GM18868 (cell line): ENCODE data around the gene FAM180B.
A peak's percentile ranks its signal among the peaks of the same experiment; 100 is the strongest.
"Not testable (repeated sequence)": the region's sequence is repeated elsewhere in the genome, so short reads cannot be mapped to it uniquely, and the experiment has no call there.

Source experiments
- ATAC-seq: cut with Tn5 transposase; IDR thresholded peaks from one replicate; pipeline ENCODE4 v1.9.1; 2021; ENCODE audit warnings: mild to moderate bottlenecking, moderate library complexity; ENCODE audit not compliant: unreplicated experiment

FAM180B gene, protein sequence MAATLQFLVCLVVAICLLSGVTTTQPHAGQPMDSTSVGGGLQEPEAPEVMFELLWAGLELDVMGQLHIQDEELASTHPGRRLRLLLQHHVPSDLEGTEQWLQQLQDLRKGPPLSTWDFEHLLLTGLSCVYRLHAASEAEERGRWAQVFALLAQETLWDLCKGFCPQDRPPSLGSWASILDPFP

GRCh38 chr11:47586098-47586855 lies at the start of gene FAM180B:
Gene FAM180B, plus strand, starts transcription at chr11:47586678. Its CDS starts 91 bp downstream, at chr11:47586769.
- no peak for ATAC-seq

- ATAC-seq = no peak
Measured at GRCh38 chr11:47536915-47537314, 49.6 kb upstream of the FAM180B start.

GRCh38 chr11:47538741-47539565 lies 47.5 kb upstream of the FAM180B start:
- ATAC-seq = no peak

GRCh38 chr11:47539681-47540039 lies 46.8 kb upstream of the FAM180B start:
- no peak for ATAC-seq

DNA sequence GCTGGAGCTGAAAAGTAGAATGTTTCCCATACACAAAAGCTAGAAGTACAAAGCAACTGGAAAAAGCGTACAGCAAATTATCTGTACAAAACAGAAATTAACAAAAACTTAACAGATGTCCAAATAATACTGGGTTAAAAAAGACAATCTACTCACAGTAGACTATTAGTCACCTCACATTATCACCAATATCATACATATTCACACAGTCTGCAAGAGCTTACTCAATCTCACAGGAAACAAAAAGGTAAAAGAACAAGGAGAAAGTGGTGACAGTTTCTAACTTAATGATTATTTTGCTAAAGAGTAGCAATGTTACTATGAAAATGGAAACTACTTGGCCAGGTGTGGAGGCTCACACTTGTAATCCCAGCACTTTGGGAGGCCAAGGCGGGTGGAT lies 45.4 kb upstream of the FAM180B start:
- no peak for ATAC-seq

DNA sequence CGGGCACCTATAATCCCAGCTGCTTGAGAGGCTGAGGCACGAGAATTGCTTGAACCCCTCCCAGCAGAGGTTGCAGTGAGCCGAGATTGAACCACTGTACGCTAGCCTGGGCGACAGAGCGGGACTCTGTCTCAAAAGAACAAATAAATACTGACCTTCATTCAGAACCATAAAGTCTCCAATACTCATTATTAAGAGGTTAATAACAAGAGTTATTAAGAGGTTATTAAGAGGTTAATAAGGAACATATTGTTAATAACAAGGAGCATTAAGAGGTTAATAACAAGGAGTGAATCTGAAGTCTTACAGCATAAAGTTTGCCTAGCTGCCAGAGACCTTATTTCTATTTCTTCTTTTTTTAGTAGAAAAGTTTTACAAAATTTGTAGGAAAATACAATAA lies 41.2 kb upstream of the FAM180B start:
- ATAC-seq = no peak

DNA sequence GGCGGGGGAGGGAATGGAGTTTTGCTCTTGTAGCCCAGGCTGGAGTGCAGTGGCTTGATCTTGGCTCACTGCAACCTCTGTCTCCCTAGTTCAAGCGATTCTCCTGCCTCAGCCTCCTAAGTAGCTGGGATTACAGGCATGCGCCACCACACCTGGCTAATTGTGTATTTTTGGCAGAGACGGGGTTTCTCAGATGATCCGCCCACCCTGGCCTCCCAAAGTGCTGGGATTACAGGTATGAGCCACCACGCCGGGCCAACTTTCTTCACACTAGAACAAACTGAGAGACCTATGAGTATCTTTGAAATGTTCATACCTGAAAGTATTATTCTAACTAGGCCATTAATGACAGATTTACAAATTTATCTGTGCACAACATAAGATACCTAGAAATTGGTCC lies 40.2 kb upstream of the FAM180B start:
- ATAC-seq = not testable (repeated sequence)

DNA sequence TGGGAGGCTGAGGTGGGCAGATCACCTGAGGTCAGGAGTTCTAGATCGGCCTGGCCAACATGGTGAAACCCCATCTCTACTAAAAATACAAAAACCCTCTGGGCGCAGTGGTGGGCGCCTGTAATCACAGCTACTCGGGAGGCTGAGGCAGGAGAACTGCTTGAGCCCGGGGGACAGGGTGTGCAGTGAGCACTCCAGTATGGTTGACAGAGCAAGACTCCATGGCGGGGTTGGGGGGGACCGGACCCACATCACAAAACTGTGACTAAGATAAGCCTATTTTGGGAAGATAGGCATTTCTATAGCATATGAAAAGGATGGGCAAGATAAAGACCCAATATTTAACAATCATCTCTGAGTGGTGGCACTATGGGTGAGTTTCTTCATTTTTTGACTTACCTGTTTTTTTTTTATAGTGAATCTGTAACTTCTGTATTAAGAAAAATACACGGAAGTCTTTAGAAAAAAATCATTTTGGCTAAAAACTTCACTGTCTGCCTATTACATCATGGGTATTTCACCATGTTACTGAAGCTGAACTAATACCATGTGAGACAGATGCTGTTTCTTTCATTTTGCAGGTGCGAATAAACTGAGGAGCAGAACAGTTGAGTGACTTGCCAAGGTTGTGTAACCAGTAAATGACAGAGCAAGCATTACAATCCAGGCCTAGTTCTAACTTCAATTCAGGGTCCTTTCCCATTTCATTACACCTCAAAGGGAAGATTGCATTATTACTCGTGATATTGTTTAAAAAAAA lies 36.0 kb upstream of the FAM180B start:
- no peak for ATAC-seq

DNA sequence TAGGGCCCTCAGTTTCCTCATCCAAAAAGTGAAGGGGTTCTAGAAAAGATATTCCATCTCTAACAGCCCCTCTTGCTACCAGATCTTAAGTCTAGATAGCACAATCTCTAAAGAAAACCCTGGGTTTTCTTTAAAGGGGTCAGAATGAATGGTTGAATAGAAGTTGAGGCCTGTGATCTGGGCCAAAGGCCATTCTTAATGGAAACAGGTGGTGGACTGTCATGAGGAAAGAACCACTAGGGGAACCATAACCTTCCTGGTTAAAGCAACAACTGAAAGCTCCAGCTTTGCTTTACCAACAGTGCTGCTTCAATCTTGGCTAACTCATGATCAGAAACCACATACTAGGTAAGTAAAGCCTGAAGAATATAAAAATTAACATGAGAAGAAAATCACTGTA lies 35.4 kb upstream of the FAM180B start:
- no peak for ATAC-seq

DNA sequence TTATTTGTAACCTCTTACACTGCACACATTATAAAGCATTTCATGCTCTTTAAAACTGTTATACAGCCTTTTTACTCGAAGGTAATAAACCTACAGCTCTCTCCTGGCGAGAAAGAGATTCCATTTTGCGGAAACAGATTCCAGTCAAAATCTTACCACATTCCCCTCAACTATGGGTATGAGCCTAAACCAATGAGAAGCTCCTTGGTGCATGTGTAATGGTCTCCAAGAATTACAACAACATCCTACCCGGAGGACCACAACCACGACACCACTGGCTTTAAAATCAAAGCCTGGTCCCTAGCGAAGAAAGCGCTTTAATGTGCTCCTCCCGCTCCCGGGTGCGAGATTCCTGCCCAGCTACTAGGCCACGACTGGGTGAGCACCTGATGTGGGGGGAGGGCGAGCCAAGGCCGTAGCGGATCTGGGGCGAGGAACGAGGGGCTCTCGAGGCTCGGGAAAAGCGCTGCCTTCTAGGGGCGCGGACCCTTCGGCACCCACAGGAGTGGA lies 34.4 kb upstream of the FAM180B start:
- ATAC-seq = no peak

DNA sequence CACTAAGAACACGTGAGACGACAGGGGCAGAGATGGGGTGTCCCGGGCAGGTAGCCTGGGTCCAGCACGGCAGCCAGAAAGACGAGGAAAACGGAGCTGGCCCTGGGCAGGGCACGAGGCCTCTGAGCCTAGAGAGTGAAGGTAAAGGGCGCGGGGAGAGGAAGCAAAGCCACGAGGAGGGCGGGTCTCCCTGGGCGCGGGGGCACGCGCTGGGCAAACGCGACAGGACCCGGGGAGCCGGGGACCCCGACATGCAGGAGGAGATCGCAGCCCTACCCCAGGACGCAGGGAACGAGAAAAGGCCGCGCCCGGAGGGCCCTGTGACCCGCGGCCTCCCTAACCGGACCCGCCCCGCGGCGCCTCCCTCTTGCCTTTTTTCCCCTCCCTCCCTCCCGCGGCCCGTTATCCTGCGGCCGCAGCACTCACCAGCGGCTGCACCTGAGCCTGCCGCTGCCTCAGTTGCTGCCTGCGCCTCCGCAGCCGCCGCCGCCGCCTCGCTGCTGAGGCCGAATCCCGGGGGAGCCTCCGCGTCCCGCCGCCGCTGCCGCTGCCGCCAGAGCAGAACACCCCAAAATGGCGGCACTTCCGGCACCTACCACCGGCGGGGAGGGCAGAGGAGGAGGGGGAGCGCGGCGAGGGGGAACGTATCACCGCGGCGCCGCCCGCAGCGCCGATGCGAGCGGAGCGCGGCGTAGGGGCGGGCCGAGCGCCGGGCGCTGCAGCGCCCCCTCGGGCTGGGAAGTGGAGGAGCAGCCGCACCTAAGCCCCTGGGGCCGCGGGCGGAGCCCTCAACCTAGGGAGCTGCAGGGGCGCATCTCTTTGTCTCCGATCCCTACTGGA lies 33.7 kb upstream of the FAM180B start, which contains the start of gene CELF1:
TSS of gene CELF1 (minus strand) at position 567 of the 840 bp plus-strand sequence. CDS start 53,609 bp downstream, outside the sequence.
- ATAC-seq = peak; percentile 92

- ATAC-seq = peak; percentile 31
Measured at GRCh38 chr11:47553406-47553743, 33.1 kb upstream of the FAM180B start.

- not testable (repeated sequence) for ATAC-seq
Measured at GRCh38 chr11:47557004-47557403, 29.5 kb upstream of the FAM180B start.

DNA sequence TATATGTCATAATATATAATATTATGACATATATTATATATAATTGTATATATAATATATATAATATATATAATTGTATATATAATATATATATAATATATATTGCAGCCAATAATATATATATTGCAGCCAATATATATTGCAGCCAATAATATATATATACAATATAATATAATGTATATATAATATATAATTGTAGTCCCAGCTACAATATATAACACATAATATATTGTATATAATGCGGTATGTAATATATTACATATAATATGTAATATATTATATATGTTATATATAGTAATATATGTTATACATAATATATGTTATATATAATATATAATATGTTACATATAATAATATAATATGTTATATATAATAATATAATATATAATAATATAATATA lies 27.8 kb upstream of the FAM180B start:
- ATAC-seq = no peak

GRCh38 chr11:47560426-47560825 lies 26.1 kb upstream of the FAM180B start:
- ATAC-seq = no peak

GRCh38 chr11:47562393-47562792 lies 24.1 kb upstream of the FAM180B start:
- not testable (repeated sequence) for ATAC-seq

DNA sequence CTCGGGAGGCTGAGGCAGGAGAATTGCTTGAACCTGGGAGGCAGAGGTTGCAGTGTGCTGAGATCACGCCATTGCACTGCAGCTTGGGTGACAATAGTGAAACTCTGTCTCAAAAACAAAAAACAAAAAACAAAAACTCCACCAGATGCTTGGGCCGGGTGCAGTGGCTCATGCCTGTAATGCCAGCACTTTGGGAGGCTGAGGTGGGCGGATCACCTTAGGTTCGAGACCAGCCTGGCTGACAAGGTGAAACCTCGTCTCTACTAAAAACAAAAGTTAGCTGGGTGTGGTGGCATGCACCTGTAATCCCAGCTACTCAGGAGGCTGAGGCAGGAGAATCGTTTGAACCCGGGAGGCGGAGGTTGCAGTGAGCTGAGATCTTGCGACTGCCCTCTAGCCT lies 22.1 kb upstream of the FAM180B start:
- not testable (repeated sequence) for ATAC-seq

- ATAC-seq = peak; percentile 14
Measured at GRCh38 chr11:47564933-47565339, 21.5 kb upstream of the FAM180B start.

GRCh38 chr11:47565340-47566148 lies 20.9 kb upstream of the FAM180B start, which contains the start of gene PTPMT1:
Gene PTPMT1, plus strand, starts transcription at chr11:47565599. Its CDS starts 24 bp downstream, at chr11:47565623.
- peak; percentile 88 for ATAC-seq
